ENCODE measurements around the gene ALAS1. TPM values are rescaled to one million over a fixed set of nuclear protein-coding genes. Genes with fewer than 3 reads are reported as not detected.

ALAS1 gene
- total and polyA plus RNA-seq, 9 of the 15 experiments (the other 6 are each of a cell fraction or from before 2014, with no cell fraction given) = 21.4 to 49.5 (median 34.4) TPM

- peak; percentile 10 to 19 (median 14); a peak in 2 of 6 replicates for TF ChIP-seq CTCF (IDR thresholded peaks at IDR 0.05 in 2 of 3, conservative IDR thresholded peaks at IDR 0.05 in 1 of 3; ENCODE audit: insufficient read depth in 2 of 3, low read depth in 1 of 3, low read length in 3 of 3)
- no peak for TF ChIP-seq FOXJ3 (CRISPR knock-in tag; IDR thresholded peaks at IDR 0.05)
- no peak for TF ChIP-seq BACH1 (tag; IDR thresholded peaks at IDR 0.05)
- no peak for TF ChIP-seq HMG20B (CRISPR knock-in tag; IDR thresholded peaks at IDR 0.05)
- TF ChIP-seq MEF2D (tag; conservative IDR thresholded peaks at IDR 0.05; ENCODE audit: low read depth) = no peak
- TF ChIP-seq TFAP4 (CRISPR knock-in tag; IDR thresholded peaks at IDR 0.05; ENCODE audit: borderline replicate concordance) = peak; percentile 67; the same call in 1 of the 2 replicates
- TF ChIP-seq MAZ (CRISPR knock-in tag; conservative IDR thresholded peaks at IDR 0.05 in 1 of 2, IDR thresholded peaks at IDR 0.05 in 1 of 2) = no peak
- TF ChIP-seq BRD4 (IDR thresholded peaks at IDR 0.05) = no peak
- peak; percentile 61; the same call in 1 of the 2 replicates for TF ChIP-seq KLF16 (IDR thresholded peaks at IDR 0.05)
- no peak for TF ChIP-seq MBD1 (CRISPR knock-in tag; IDR thresholded peaks at IDR 0.05)
- TF ChIP-seq ATF2 (CRISPR knock-in tag; IDR thresholded peaks at IDR 0.05) = no peak
- TF ChIP-seq TEAD4 (IDR thresholded peaks at IDR 0.05; ENCODE audit: low read length) = no peak
- no peak for TF ChIP-seq TEAD4 (CRISPR knock-in tag; IDR thresholded peaks at IDR 0.05; ENCODE audit: borderline replicate concordance)
- TF ChIP-seq ZBTB11 (CRISPR knock-in tag; IDR thresholded peaks at IDR 0.05) = no peak
- TF ChIP-seq ZNF778 (CRISPR knock-in tag; IDR thresholded peaks at IDR 0.05) = no peak
- TF ChIP-seq KDM4B (IDR thresholded peaks at IDR 0.05; ENCODE audit: borderline replicate concordance in 2 of 2, low read depth in 1 of 2) = no peak
These were observed 42.3 kb downstream of the ALAS1 start (continued) for GRCh38 chr3:52240059-52240885.

Data from K562 (cell line).